Lower leg skin (tissue), 4 donors: ENCODE measurements around the gene ODF2. TPM values are rescaled to one million over a fixed set of nuclear protein-coding genes. Genes with fewer than 3 reads are reported as not detected.

Experiments
- DNase-seq, 2 donors: peaks; one replicate each; pipeline ENCODE4 v3.0.0-alpha.2; 2019; ENCODE audit warnings: low spot score in 2 of 2
- H3K4me3 ChIP-seq: fragments of 200-600 bp; sonication (generic); 2 replicates; pipeline ENCODE4 v1.5.1; 2017; ENCODE audit warnings: mild to moderate bottlenecking, low read depth; ENCODE audit not compliant: poor library complexity, severe bottlenecking
- POLR2A ChIP-seq, 2 donors: fragments of 450-650 bp; IDR thresholded peaks; one replicate each; pipeline ENCODE4 v1.6.1; 2016 to 2017; ENCODE audit warnings: antibody characterized with exemption in 2 of 2, mild to moderate bottlenecking in 1 of 2, moderate library complexity in 1 of 2
- WGBS, 2 donors: methylation state at CpG; one replicate each; pipeline ENCODE4 v1.1.5; 2018; 5-methylcytosine and 5-hydroxymethylcytosine counted together
- intact Hi-C: fragments of 100-400 bp; cut with DNase I; formaldehyde crosslinking; loops from one replicate; pipeline ENCODE4 v1.15.0; 2023; ENCODE audit warnings: low total_unique reads
- total RNA-seq, 4 donors: library from RNA; depleted of rRNA; stranded (reverse); fragments of >200 nt; gene quantifications; one replicate each; pipeline ENCODE4 v1.1.0, GENCODE V29; 2016
- TF ChIP-seq, protein P1 (sequence below), 3 donors: fragments of 450-650 bp; IDR thresholded peaks; one replicate each; pipeline ENCODE4 v1.5.1; 2016; ENCODE audit warnings: antibody characterized with exemption in 3 of 3, mild to moderate bottlenecking in 3 of 3, moderate library complexity in 2 of 3

The ODF2 gene
- total RNA-seq, 4 donors from 2014 or later = 15.0 to 22.1 (median 18.0) TPM

DNA sequence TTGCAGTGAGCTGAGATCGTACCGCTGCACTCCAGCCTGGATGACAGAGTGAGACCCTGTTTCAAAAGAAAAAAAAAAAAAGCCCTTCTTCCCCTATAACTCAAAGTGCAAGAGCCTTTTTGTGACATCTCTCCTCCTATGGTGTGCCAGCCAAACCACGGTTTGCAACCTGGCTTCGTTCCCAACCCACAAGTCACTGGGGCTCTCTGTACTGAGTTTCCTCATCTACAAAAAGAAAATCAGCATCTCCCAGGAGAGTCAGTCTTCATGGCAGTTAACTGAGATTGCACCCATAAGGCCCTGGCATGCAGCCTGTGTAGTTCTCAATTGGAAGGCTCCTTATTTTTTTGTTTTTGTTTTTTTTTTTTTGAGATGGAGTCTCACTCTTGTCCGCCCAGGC is 14.8 kb downstream of the ODF2 start:
- intact Hi-C loops = no loop called here
- H3K4me3 ChIP-seq = no peak overlapping the region
- TF ChIP-seq, protein P1, sequence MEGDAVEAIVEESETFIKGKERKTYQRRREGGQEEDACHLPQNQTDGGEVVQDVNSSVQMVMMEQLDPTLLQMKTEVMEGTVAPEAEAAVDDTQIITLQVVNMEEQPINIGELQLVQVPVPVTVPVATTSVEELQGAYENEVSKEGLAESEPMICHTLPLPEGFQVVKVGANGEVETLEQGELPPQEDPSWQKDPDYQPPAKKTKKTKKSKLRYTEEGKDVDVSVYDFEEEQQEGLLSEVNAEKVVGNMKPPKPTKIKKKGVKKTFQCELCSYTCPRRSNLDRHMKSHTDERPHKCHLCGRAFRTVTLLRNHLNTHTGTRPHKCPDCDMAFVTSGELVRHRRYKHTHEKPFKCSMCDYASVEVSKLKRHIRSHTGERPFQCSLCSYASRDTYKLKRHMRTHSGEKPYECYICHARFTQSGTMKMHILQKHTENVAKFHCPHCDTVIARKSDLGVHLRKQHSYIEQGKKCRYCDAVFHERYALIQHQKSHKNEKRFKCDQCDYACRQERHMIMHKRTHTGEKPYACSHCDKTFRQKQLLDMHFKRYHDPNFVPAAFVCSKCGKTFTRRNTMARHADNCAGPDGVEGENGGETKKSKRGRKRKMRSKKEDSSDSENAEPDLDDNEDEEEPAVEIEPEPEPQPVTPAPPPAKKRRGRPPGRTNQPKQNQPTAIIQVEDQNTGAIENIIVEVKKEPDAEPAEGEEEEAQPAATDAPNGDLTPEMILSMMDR (IDR thresholded peaks at IDR 0.05) = no peak
- TF ChIP-seq POLR2A (IDR thresholded peaks at IDR 0.05) = no peak
- WGBS, 2 donors = 65 to 72% methylated on average over 5 of the region's 5 CpGs
- no peak for DNase-seq

DNA sequence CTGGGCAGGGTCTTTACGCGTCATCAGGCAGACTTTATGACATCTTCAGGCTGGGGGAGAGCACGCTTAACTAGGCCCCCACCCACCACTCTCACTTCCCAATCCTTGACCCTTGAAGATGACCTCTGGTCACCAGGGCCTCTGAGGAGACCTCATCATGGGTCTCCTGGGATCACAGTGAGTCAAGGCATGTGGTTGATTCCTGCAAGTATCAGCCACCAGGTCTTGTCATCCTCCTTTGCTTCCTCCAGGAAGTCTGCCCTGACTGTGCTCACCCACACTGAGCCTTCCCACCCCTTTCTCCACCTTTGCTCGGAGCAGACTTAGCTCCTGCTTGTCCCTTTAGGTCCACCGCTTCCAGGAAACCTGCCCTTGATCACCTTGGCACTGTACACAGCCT is 17.3 kb downstream of the ODF2 start:
- no peak for DNase-seq
- H3K4me3 ChIP-seq = no peak overlapping the region
- TF ChIP-seq, protein P1 (IDR thresholded peaks at IDR 0.05) = no peak
- no peak for TF ChIP-seq POLR2A (IDR thresholded peaks at IDR 0.05)
- 81 to 94% methylated on average over 5 of the region's 5 CpGs for WGBS, 2 donors
- intact Hi-C loops = no loop called here

DNA sequence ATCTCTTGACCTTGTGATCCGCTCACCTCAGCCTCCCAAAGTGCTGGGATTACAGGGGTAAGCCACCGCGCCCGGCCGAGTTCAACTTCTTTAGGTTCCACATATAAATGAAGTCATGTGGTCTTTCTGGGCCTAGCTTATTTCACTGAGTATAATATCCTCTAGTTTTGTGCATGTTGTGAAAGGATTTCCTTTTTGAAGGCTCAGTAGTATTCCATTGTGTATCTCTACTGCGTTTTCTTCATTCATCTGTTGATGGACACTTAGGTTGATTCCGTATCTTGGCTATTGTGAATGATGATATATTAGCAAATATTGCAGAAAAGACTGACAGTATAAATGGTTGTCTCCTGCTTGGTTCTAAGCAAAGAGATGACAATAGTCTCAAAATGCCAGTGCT is 20.1 kb downstream of the ODF2 start:
- no peak for DNase-seq
- 97 to 99% methylated on average over 7 of the region's 7 CpGs for WGBS, 2 donors
- no peak overlapping the region for H3K4me3 ChIP-seq
- intact Hi-C loops = no loop called here
- no peak for TF ChIP-seq POLR2A (IDR thresholded peaks at IDR 0.05)
- TF ChIP-seq, protein P1 (IDR thresholded peaks at IDR 0.05) = no peak

DNA sequence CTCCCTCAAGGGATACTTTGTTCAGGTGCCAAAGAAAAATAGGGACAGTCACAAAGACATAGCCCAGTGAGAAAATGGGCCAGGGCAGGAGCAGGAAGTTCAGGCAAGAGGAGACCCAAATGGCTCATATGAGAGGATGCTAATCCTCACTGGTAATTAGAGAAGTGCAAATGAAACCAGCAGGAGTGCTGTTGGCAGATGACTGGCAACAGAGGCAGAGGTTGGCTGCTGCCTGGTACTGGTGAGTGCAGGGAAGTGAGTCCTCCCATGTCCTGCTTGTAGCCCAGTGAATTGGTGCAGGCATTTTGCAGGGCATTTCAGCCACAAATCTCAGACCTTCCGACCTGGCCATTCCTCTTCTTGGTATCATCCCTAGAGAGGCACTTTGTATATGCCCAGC is 23.5 kb downstream of the ODF2 start:
- DNase-seq = no peak
- WGBS, 2 donors = 94% methylated on average over 1 of the region's 1 CpG
- intact Hi-C loops = no loop called here
- no peak for TF ChIP-seq POLR2A (IDR thresholded peaks at IDR 0.05)
- TF ChIP-seq, protein P1 (IDR thresholded peaks at IDR 0.05) = no peak
- no peak overlapping the region for H3K4me3 ChIP-seq

DNA sequence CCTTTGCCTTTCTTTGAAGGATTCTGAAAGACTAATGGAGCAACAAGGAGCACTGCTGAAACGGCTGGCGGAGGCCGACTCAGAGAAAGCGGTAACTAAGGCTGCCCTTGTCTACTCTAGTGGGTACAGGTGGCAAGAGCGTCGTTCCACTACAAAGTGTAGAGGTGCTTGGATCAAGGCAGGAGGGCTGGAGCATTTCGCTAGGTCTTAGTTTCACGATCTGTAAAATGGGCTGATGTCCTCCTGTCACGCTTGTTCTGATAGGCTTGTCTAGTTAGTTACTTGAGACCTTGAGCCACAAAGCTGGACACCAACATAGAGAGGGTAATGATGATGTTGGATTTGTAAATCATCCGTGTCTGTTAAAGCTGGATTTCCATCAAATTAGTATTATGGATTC is 25.8 kb downstream of the ODF2 start:
- WGBS, 2 donors = 96 to 97% methylated on average over 10 of the region's 10 CpGs
- DNase-seq = no peak
- TF ChIP-seq, protein P1 (IDR thresholded peaks at IDR 0.05) = no peak
- TF ChIP-seq POLR2A (IDR thresholded peaks at IDR 0.05) = no peak

DNA sequence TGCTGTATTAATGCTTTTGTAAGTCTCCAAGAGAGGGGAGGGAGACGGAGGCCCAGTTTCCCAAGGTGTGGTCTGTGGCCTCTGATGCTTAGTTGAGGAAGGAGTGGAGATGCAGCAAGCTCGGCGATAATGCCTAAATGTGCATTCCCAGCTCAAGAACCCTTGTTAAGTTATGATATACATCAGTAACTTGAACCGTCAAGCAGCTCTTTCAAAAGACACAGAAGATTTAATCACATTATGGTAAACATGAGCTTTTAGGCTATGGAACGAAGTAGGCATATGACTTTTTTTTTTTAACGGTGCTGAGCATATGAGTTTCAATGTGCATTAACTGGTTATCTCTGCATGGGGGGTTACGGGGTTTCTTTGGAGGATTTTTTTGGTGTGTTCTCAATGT is 26.4 kb downstream of the ODF2 start:
- WGBS, 2 donors = 92 to 95% methylated on average over 7 of the region's 7 CpGs
- no peak for DNase-seq
- H3K4me3 ChIP-seq = no peak overlapping the region
- intact Hi-C loops = no loop called here
- TF ChIP-seq, protein P1 (IDR thresholded peaks at IDR 0.05) = no peak
- TF ChIP-seq POLR2A (IDR thresholded peaks at IDR 0.05) = no peak

More for the DNA sequence above, 25.8 kb downstream of the ODF2 start:
- intact Hi-C loops = no loop called here
- no peak overlapping the region for H3K4me3 ChIP-seq
